HCT116 (cell line): ENCODE measurements around the gene NBL1. TPM values are rescaled to one million over a fixed set of nuclear protein-coding genes. Genes with fewer than 3 reads are reported as not detected.

ENCODE experiments used
- ATAC-seq: fragments of 200-7000 bp; cut with Tn5 transposase; 2 replicates; pipeline ENCODE4 v1.9.1; 2020; ENCODE audit warnings: mild to moderate bottlenecking, moderate library complexity
- BruUV-seq: library from RNA; stranded (reverse); fragments of 400-500 nt; replicated peaks from 2 replicates; lab custom pipeline; 2021; lab: Mats Ljungman, UMichigan
- CTCF ChIA-PET: fragments of 300-600 bp; sonication (Branson Sonifier 250); formaldehyde crosslinking; loops from one replicate; lab custom pipeline; 2021; ENCODE audit warnings: antibody characterized with exemption; lab: Charles Lee
- POLR2A ChIA-PET: fragments of 300-600, 350-600 bp; sonication (Branson Sonifier 250); formaldehyde crosslinking; loops from one replicate; lab custom pipeline; 2021; ENCODE audit warnings: antibody characterized with exemption; lab: Charles Lee
- RAD21 ChIA-PET, 2 experiments: fragments of 300-600 bp; sonication (Branson Sonifier 250); formaldehyde crosslinking; loops; one replicate each; lab custom pipeline; 2023; ENCODE audit warnings: low total read pairs in 2 of 2; ENCODE audit not compliant: uncharacterized antibody in 2 of 2, unreplicated experiment in 2 of 2, low non-redundant PET in 1 of 2; lab: Charles Lee
- DNase-seq: peaks from one replicate; pipeline ENCODE4 v3.0.0-alpha.2; 2010; ENCODE audit warnings: low read depth, low spot score
- H2AFZ ChIP-seq: fragments of 200-600 bp; shearing (Covaris generic), sonication (generic); 2 replicates; pipeline ENCODE4 v1.6.1; 2017; ENCODE audit warnings: low read depth, mixed run types, mixed read lengths, antibody characterized with exemption, low read length; ENCODE audit not compliant: poor library complexity, severe bottlenecking
- H3K27ac ChIP-seq: 2 replicates; pipeline ENCODE4 v1.5.1; 2012; ENCODE audit warnings: low read depth, low read length
- H3K27me3 ChIP-seq: fragments of 200-600 bp; sonication (generic); 2 replicates; pipeline ENCODE4 v1.6.1; 2016; ENCODE audit warnings: mixed run types, low read length, mixed read lengths; ENCODE audit not compliant: insufficient read depth
- H3K36me3 ChIP-seq, 2 experiments: fragments of 200-500 bp in 1 of 2; fragments of 200-600 bp in 1 of 2; sonication (Bioruptor generic) in 1 of 2; sonication (generic) in 1 of 2; 2 replicates each; pipeline versions ENCODE4 v1.5.1 to v1.6.1; 2014 to 2016; ENCODE audit warnings: low read length in 2 of 2, inconsistent platforms in 1 of 2, mixed read lengths in 1 of 2, mixed run types in 1 of 2; ENCODE audit not compliant: insufficient read depth in 2 of 2, control insufficient read depth in 1 of 2
- H3K4me1 ChIP-seq, 2 experiments: fragments of 200-600 bp in 1 of 2; sonication (generic) in 1 of 2; 2 replicates each; pipeline versions ENCODE4 v1.5.1 to v1.6.1; 2012 to 2017; ENCODE audit warnings: low read length in 2 of 2, inconsistent platforms in 1 of 2, mild to moderate bottlenecking in 1 of 2, mixed read lengths in 1 of 2, mixed run types in 1 of 2, moderate library complexity in 1 of 2; ENCODE audit not compliant: insufficient read depth in 2 of 2, control insufficient read depth in 1 of 2
- H3K4me2 ChIP-seq: fragments of 200-600 bp; sonication (generic); 2 replicates; pipeline ENCODE4 v1.6.1; 2017; ENCODE audit warnings: mixed run types, low read length, mixed read lengths
- H3K4me3 ChIP-seq, 2 experiments: fragments of 200-600 bp in 1 of 2; sonication (generic) in 1 of 2; replicated peaks in 1 of 2; 2 replicates each; pipeline ENCODE4 v1.5.1; 2011 to 2016; ENCODE audit warnings: low read length in 2 of 2, control low read depth in 1 of 2, low read depth in 1 of 2, mild to moderate bottlenecking in 1 of 2, mixed read lengths in 1 of 2, mixed run types in 1 of 2
- H3K79me2 ChIP-seq: fragments of 200-600 bp; sonication (generic); 2 replicates; pipeline ENCODE4 v1.6.1; 2017; ENCODE audit warnings: mild to moderate bottlenecking, mixed run types, low read length, moderate library complexity, mixed read lengths; ENCODE audit not compliant: insufficient read depth
- H3K9ac ChIP-seq: fragments of 200-600 bp; sonication (generic); 2 replicates; pipeline ENCODE4 v1.6.1; 2016; ENCODE audit warnings: low read length, mixed read lengths
- H3K9me2 ChIP-seq: fragments of 200-600 bp; sonication (generic), shearing (Covaris generic); 2 replicates; pipeline ENCODE4 v1.6.1; 2017; ENCODE audit warnings: mixed run types, mild to moderate bottlenecking, moderate library complexity; ENCODE audit not compliant: insufficient read depth
- H3K9me3 ChIP-seq, 2 experiments: fragments of 200-500 bp in 1 of 2; fragments of 200-600 bp in 1 of 2; sonication (Bioruptor generic) in 1 of 2; sonication (generic) in 1 of 2; 2 replicates each; pipeline ENCODE4 v1.6.1; 2014 to 2017; ENCODE audit warnings: low read length in 2 of 2, mixed read lengths in 2 of 2, inconsistent platforms in 1 of 2, low read depth in 1 of 2, mild to moderate bottlenecking in 1 of 2, mixed run types in 1 of 2, moderate library complexity in 1 of 2; ENCODE audit not compliant: control insufficient read depth in 1 of 2, insufficient read depth in 1 of 2
- H4K20me1 ChIP-seq: fragments of 200-600 bp; sonication (generic), shearing (Covaris generic); 2 replicates; pipeline ENCODE4 v1.6.1; 2017; ENCODE audit warnings: mixed run types, mild to moderate bottlenecking, moderate library complexity; ENCODE audit not compliant: insufficient read depth
- CBX3 ChIP-seq: IDR thresholded peaks from 2 replicates; pipeline ENCODE4 v1.6.1; 2012; ENCODE audit warnings: low read depth
- ELF1 ChIP-seq: IDR thresholded peaks from 2 replicates; pipeline ENCODE4 v1.6.1; 2012; ENCODE audit warnings: low read depth, borderline replicate concordance
- JUND ChIP-seq: IDR thresholded peaks from 2 replicates; pipeline ENCODE4 v1.6.1; 2012
- REST ChIP-seq: IDR thresholded peaks from 2 replicates; pipeline ENCODE4 v1.6.1; 2012; ENCODE audit warnings: low read depth
- SRF ChIP-seq: IDR thresholded peaks from 2 replicates; pipeline ENCODE4 v1.6.1; 2012; ENCODE audit warnings: low read depth
- TCF7L2 ChIP-seq: IDR thresholded peaks from 2 replicates; pipeline ENCODE4 v1.7.0; 2011; ENCODE audit warnings: borderline replicate concordance, inconsistent platforms; ENCODE audit not compliant: insufficient read depth, insufficient read length; ENCODE audit errors: extremely low read depth
- ZBTB33 ChIP-seq: IDR thresholded peaks from 2 replicates; pipeline ENCODE4 v1.6.1; 2011; ENCODE audit warnings: mild to moderate bottlenecking, low read length, moderate library complexity; ENCODE audit not compliant: insufficient replicate concordance; ENCODE audit errors: extremely low read depth
- ZFX ChIP-seq: fragments of 450-650 bp; IDR thresholded peaks from 2 replicates; pipeline ENCODE4 v1.6.1; 2017
- ZNF274 ChIP-seq: fragments of 200-500 bp; sonication (Bioruptor generic); IDR thresholded peaks from 2 replicates; pipeline ENCODE4 v1.6.1; 2014; ENCODE audit warnings: mild to moderate bottlenecking, low read depth, low read length, inconsistent platforms
- intact Hi-C: fragments of 100-400 bp; cut with micrococcal nuclease; formaldehyde crosslinking; loops from 2 replicates; pipeline ENCODE4 v1.10.0; 2022
- total RNA-seq: library from RNA; stranded (reverse); gene quantifications from one replicate; pipeline ENCODE4 v1.2.1, GENCODE V29; 2021; ENCODE audit not compliant: unreplicated experiment
- TF ChIP-seq, protein P1 (sequence below), 3 experiments: fragments of 200-600 bp in 1 of 3; sonication (generic) in 1 of 3; IDR thresholded peaks in 2 of 3; conservative IDR thresholded peaks in 1 of 3; 2 replicates each; pipeline ENCODE4 v1.5.1; 2012 to 2017; ENCODE audit warnings: low read depth in 2 of 3, low read length in 2 of 3, antibody characterized with exemption in 1 of 3, borderline replicate concordance in 1 of 3, control low read depth in 1 of 3, mild to moderate bottlenecking in 1 of 3, mixed read lengths in 1 of 3, mixed run types in 1 of 3, moderate library complexity in 1 of 3; ENCODE audit not compliant: insufficient read depth in 1 of 3
- TF ChIP-seq, protein P2 (sequence below): IDR thresholded peaks from 2 replicates; pipeline ENCODE4 v1.6.1; 2012

The NBL1 gene
- total RNA-seq, 1 experiment from 2014 or later = 75.4 TPM

DNA sequence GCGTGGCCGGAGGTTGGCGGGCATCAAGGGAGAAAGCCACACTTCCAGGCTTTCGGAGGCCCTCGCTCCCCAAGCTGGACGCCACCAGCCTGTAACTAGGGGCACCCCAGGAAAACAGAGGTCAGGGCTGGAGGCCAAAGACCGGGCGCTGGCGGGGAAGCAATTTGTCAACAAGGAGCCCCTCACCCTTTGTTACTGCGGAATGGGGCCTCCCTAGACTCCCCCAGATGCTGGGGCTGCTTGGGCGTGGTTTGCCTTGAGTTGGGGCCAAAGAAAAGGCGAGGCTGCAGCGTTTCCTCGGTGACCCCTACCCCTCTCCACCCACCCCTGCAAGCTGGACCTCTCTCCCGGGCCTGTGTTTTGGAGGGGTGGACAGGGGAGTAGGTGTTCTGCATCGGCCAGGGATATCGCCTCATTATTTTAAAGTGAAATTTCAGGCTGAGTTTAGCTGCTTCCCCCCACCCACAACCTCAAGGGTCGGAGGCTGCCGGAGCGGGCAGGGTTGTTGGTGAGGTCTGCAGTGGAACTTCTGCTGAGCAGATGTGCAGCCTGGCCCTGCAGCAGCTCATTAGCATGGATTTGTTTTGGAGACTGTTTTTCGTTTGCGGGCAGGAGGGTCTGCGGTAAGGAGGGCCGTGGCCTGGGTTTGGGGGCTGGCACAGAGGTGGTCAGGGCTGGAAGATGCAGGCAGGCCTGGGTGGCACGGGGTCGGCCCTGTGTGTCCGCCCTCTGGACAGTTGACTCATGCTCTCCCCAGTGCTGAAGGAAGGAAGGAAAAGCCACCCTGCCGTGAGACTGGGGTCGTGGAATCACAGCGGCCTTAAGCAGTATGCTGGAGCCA, 1.5 kb downstream of the NBL1 start (continued):
- no peak for TF ChIP-seq ZBTB33

DNA sequence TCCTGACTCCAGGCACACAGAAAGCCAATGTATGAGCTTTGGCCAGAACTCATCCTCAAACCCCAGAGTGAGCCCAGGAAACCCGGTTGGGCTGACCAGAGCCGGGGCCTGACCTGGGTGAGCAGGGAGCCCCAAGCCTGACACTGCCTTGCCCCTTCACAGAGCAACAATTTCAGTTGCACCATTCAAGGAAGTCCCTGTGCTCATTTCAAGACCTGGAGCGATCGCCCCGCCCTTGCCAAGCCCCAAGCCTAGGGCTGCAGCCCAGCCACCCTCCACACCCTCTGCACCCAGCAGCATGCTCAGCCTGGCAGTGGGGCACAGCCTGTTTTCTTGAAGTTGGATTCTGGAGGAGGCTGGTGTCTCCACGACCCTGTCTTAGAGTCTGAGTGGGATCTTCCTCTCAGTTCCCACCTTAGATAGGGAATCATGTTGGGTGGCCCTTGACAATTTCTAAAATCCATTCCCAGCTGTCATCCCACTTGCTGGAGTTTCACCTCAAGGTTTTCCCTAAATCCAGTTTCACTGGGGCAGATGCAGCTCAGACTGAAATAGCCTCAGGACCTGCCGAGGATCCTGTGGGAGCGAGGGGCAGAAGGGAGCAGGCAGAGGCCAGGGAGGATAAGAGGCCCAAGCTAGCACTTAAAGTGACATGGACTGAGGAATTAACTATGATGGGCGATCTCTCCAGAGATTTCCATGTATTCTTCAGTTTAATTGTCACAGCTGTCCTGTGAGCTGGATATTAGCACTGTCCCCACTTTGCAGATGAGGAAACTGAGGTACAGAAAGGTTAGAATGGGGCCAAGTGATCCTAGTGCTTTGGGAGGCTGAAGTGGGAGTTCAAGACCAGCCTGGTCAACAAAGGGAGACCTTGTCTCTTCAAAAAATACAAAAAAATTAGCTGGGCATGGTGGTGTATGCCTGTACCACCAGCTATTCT, 2.5 kb downstream of the NBL1 start:
- peak overlapping the region; percentile 93 for H3K9ac ChIP-seq
- H3K27ac ChIP-seq = peak overlapping the region; percentile 82; the same call in 1 of the 2 replicates
- H3K4me2 ChIP-seq = peak overlapping the region; percentile 99
- H3K4me1 ChIP-seq = peaks cover 33 to 56% of the 10 kb centered on the region in 2 experiments
- POLR2A ChIA-PET = no interaction called here
- no peaks in the 10 kb centered on the region for H4K20me1 ChIP-seq
- peaks cover 59% of the 10 kb centered on the region for H3K79me2 ChIP-seq
- H3K27me3 ChIP-seq = no peaks in the 10 kb centered on the region
- no peaks in the 10 kb centered on the region for H3K9me2 ChIP-seq
- CTCF ChIA-PET = interaction anchor here (1.1 kb wide), 1 partner anchor 50 kb away, joined by 3 read pairs; a partner anchor contains a TSS
- DNase-seq (no peak), ATAC-seq (no peak)
- H2AFZ ChIP-seq = no peak overlapping the region
- intact Hi-C loops = loop anchor here (5.0 kb wide), 1 partner anchor 394 kb away; the partner anchor contains the start of genes EMC1 and MRTO4
- no peaks in the 10 kb centered on the region for H3K36me3 ChIP-seq
- peak overlapping the region; percentile 68 to 92; a peak in 2 of 4 replicates for H3K4me3 ChIP-seq
- RAD21 ChIA-PET = interaction anchor here in 1 of 2 experiments (0.5 to 1.0 kb wide), 2 partner anchors 63 to 334 kb away, joined by 3 read pairs; no protein-coding TSS in a partner anchor
- no TSS peak for BruUV-seq
- no peaks in the 10 kb centered on the region for H3K9me3 ChIP-seq
- TF ChIP-seq, protein P1, sequence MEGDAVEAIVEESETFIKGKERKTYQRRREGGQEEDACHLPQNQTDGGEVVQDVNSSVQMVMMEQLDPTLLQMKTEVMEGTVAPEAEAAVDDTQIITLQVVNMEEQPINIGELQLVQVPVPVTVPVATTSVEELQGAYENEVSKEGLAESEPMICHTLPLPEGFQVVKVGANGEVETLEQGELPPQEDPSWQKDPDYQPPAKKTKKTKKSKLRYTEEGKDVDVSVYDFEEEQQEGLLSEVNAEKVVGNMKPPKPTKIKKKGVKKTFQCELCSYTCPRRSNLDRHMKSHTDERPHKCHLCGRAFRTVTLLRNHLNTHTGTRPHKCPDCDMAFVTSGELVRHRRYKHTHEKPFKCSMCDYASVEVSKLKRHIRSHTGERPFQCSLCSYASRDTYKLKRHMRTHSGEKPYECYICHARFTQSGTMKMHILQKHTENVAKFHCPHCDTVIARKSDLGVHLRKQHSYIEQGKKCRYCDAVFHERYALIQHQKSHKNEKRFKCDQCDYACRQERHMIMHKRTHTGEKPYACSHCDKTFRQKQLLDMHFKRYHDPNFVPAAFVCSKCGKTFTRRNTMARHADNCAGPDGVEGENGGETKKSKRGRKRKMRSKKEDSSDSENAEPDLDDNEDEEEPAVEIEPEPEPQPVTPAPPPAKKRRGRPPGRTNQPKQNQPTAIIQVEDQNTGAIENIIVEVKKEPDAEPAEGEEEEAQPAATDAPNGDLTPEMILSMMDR (IDR thresholded peaks at IDR 0.05 in 2 of 3, conservative IDR thresholded peaks at IDR 0.05 in 1 of 3; ENCODE audit: borderline replicate concordance in 1 of 3, insufficient read depth in 1 of 3, low read depth in 2 of 3, low read length in 2 of 3) = no peak
- TF ChIP-seq CBX3 = no peak
- TF ChIP-seq ZNF274 = no peak
- no peak for TF ChIP-seq SRF
- no peak for TF ChIP-seq ZFX
- TF ChIP-seq, protein P2, sequence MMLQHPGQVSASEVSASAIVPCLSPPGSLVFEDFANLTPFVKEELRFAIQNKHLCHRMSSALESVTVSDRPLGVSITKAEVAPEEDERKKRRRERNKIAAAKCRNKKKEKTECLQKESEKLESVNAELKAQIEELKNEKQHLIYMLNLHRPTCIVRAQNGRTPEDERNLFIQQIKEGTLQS = no peak
- TF ChIP-seq JUND = no peak
- TF ChIP-seq ELF1 = no peak
- TF ChIP-seq TCF7L2 = no peak
- no peak for TF ChIP-seq REST
